Gastrocnemius medialis (tissue), 4 donors: ENCODE measurements around the gene SEMA5B. TPM values are rescaled to one million over a fixed set of nuclear protein-coding genes. Genes with fewer than 3 reads are reported as not detected.

Experiments
- ATAC-seq, 2 donors: fragments of 150-250 bp; one replicate each; pipeline ENCODE4 v1.9.1; 2016
- DNase-seq, 2 donors: peaks; one replicate each; pipeline ENCODE4 v3.0.0-alpha.2; 2019
- H3K27ac ChIP-seq, 4 donors: fragments of 200-600 bp; sonication (generic); 1 replicate in 1 of 4; 2 replicates in 3 of 4; pipeline ENCODE4 v1.5.1; 2016 to 2018; ENCODE audit warnings: mild to moderate bottlenecking in 2 of 4, moderate library complexity in 1 of 4
- H3K27me3 ChIP-seq, 3 donors: fragments of 200-600 bp; sonication (generic) in 2 of 3; 1 replicate in 1 of 3; 2 replicates in 2 of 3; pipeline versions ENCODE4 v1.5.1 to v1.6.0; 2016 to 2019; ENCODE audit warnings: mild to moderate bottlenecking in 1 of 3, moderate library complexity in 1 of 3
- H3K36me3 ChIP-seq, 2 donors: fragments of 200-600 bp; sonication (generic) in 1 of 2; one replicate each; pipeline ENCODE4 v1.5.1; 2017 to 2018
- H3K4me1 ChIP-seq, 2 donors: fragments of 200-600 bp; sonication (generic) in 1 of 2; one replicate each; pipeline ENCODE4 v1.5.1; 2016 to 2017; ENCODE audit warnings: mild to moderate bottlenecking in 2 of 2
- H3K4me3 ChIP-seq, 4 donors: fragments of 200-600 bp; sonication (generic) in 3 of 4; 1 replicate in 1 of 4; 2 replicates in 3 of 4; pipeline ENCODE4 v1.5.1; 2016 to 2019; ENCODE audit warnings: mild to moderate bottlenecking in 2 of 4
- H3K9me3 ChIP-seq, 3 donors: fragments of 200-600 bp; sonication (generic) in 2 of 3; 1 replicate in 1 of 3; 2 replicates in 2 of 3; pipeline ENCODE4 v1.5.1; 2016 to 2019
- POLR2A ChIP-seq, 2 donors: fragments of 450-650 bp; IDR thresholded peaks; one replicate each; pipeline ENCODE4 v1.6.1; 2017; ENCODE audit warnings: antibody characterized with exemption in 2 of 2, mild to moderate bottlenecking in 2 of 2, moderate library complexity in 2 of 2
- in situ Hi-C, 4 donors: fragments of 200-750 bp; cut with MboI; loops; one replicate each; pipeline versions ENCODE4 v1.15.0 to v1.8.0; 2017; ENCODE audit warnings: low sequenced_read_pairs in 4 of 4
- intact Hi-C: fragments of 100-400 bp; cut with DNase I; formaldehyde crosslinking; loops from one replicate; pipeline ENCODE4 v1.15.1; 2023; ENCODE audit warnings: low total_unique reads
- total RNA-seq, 4 donors: library from RNA; depleted of rRNA; stranded (reverse); fragments of >200 nt; gene quantifications; one replicate each; pipeline versions ENCODE4 v1.1.0 to v1.2.3, GENCODE V29; 2016
- TF ChIP-seq, protein P1 (sequence below), 5 experiments: fragments of 450-650 bp in 3 of 5; fragments of 200-600 bp in 2 of 5; sonication (generic) in 2 of 5; IDR thresholded peaks in 4 of 5; conservative IDR thresholded peaks in 1 of 5; 1 replicate in 4 of 5; 2 replicates in 1 of 5; pipeline ENCODE4 v1.5.1; 2016 to 2019; ENCODE audit warnings: antibody characterized with exemption in 5 of 5, mild to moderate bottlenecking in 3 of 5, moderate library complexity in 3 of 5

SEMA5B gene
- total RNA-seq, 4 donors from 2014 or later, result 0.10 to 0.26 TPM; not detected in 2

DNA sequence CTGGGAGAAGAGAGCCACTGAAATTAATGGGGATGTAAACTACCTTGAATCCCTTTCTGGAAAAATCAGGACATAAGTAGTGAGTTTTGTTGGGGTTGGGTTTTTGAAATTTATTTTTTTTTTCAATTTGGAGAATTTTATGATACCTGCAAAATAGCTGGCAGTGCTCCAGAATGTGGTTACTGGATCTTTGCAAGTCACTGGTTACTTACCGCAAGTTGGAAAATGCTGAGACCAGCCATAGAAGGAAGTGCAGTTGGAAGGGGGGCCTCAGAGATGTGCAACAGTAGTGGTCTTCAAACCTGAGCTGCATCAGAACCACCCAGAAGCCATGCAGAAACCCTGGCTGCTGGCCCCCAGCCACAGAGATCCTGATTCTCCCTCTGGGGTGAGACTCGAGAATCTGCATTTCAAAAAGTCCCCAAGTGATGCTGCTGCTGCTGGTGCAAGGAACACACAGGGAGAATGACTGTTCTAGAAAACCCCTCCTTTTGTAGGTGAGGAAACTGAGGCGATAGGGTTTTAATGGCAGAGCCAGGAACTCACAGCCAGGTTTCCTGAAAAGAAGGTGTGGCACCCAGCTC lies 39.7 kb downstream of the SEMA5B start:
- intact Hi-C loops, result no loop called here
- H3K4me1 ChIP-seq, result peaks cover 4 to 7% of the 10 kb centered on the region in 2 donors
- no peak overlapping the region for H3K27ac ChIP-seq
- in situ Hi-C loops, result no loop called here
- TF ChIP-seq POLR2A (IDR thresholded peaks at IDR 0.05), result no peak
- TF ChIP-seq, protein P1, sequence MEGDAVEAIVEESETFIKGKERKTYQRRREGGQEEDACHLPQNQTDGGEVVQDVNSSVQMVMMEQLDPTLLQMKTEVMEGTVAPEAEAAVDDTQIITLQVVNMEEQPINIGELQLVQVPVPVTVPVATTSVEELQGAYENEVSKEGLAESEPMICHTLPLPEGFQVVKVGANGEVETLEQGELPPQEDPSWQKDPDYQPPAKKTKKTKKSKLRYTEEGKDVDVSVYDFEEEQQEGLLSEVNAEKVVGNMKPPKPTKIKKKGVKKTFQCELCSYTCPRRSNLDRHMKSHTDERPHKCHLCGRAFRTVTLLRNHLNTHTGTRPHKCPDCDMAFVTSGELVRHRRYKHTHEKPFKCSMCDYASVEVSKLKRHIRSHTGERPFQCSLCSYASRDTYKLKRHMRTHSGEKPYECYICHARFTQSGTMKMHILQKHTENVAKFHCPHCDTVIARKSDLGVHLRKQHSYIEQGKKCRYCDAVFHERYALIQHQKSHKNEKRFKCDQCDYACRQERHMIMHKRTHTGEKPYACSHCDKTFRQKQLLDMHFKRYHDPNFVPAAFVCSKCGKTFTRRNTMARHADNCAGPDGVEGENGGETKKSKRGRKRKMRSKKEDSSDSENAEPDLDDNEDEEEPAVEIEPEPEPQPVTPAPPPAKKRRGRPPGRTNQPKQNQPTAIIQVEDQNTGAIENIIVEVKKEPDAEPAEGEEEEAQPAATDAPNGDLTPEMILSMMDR (IDR thresholded peaks at IDR 0.05 in 4 of 5, conservative IDR thresholded peaks at IDR 0.05 in 1 of 5), result no peak
- no peaks in the 10 kb centered on the region for H3K9me3 ChIP-seq
- DNase-seq, result no peak
- no peak overlapping the region for H3K4me3 ChIP-seq
- no peak for ATAC-seq
- peaks cover 36% of the 10 kb centered on the region in 3 donors for H3K27me3 ChIP-seq
- no peaks in the 10 kb centered on the region for H3K36me3 ChIP-seq

GRCh38 chr3:122987231-122987630 lies 40.3 kb downstream of the SEMA5B start:
- H3K4me1 ChIP-seq, result peaks cover 8 to 9% of the 10 kb centered on the region in 2 donors
- intact Hi-C loops, result no loop called here
- H3K4me3 ChIP-seq, result no peak overlapping the region
- no peak for ATAC-seq
- in situ Hi-C loops, result no loop called here
- no peak for DNase-seq
- TF ChIP-seq POLR2A (IDR thresholded peaks at IDR 0.05), result no peak
- TF ChIP-seq, protein P1 (IDR thresholded peaks at IDR 0.05 in 4 of 5, conservative IDR thresholded peaks at IDR 0.05 in 1 of 5), result no peak
- no peak overlapping the region for H3K27ac ChIP-seq
- no peaks in the 10 kb centered on the region for H3K9me3 ChIP-seq
- no peaks in the 10 kb centered on the region for H3K36me3 ChIP-seq
- peaks cover 36% of the 10 kb centered on the region in 3 donors for H3K27me3 ChIP-seq

DNA sequence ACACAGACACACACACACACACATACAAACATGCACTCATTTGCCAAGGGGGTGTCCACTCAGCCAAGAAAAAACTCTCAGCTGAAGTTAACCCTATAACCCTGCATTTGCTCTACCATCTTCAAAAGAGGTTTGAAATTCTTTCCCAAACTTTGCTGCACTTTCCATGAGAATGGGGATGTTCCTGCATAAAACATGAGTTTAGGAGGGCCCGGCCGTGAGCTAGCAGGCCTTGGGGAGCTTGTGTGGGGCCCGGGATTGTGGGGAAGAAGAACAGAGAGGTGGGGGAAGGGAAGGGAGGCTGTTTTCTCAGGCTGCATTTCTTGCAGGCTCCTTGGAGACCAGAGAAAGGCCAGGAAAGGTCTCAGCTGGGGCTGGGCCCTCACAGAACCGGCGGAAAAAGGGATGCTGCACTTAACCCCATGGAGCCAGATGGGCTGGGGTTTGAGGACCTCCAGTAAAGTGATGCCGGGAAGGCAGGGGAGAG lies 40.8 kb downstream of the SEMA5B start:
- in situ Hi-C loops, result no loop called here
- TF ChIP-seq, protein P1 (IDR thresholded peaks at IDR 0.05 in 4 of 5, conservative IDR thresholded peaks at IDR 0.05 in 1 of 5), result no peak
- TF ChIP-seq POLR2A (IDR thresholded peaks at IDR 0.05), result no peak
- Histone ChIP-seq H3K9me3 (no peaks in the 10 kb centered on the region), H3K4me1 (peaks cover 9 to 10% of the 10 kb centered on the region in 2 donors), H3K4me3 (no peak overlapping the region), H3K27ac (no peak overlapping the region), H3K36me3 (no peaks in the 10 kb centered on the region), H3K27me3 (peaks cover 36% of the 10 kb centered on the region in 3 donors)
- intact Hi-C loops, result no loop called here
- no peak for DNase-seq
- no peak for ATAC-seq

GRCh38 chr3:122985539-122985938 lies 42.0 kb downstream of the SEMA5B start:
- DNase-seq (no peak), ATAC-seq (no peak)
- Histone ChIP-seq H3K4me1 (peaks cover 9 to 10% of the 10 kb centered on the region in 2 donors), H3K36me3 (no peaks in the 10 kb centered on the region), H3K27me3 (peaks cover 24 to 28% (median 27%) of the 10 kb centered on the region in 3 donors), H3K9me3 (no peaks in the 10 kb centered on the region), H3K4me3 (no peak overlapping the region), H3K27ac (no peak overlapping the region)
- intact Hi-C loops, result no loop called here
- no peak for TF ChIP-seq POLR2A (IDR thresholded peaks at IDR 0.05)
- TF ChIP-seq, protein P1 (IDR thresholded peaks at IDR 0.05 in 4 of 5, conservative IDR thresholded peaks at IDR 0.05 in 1 of 5), result no peak
- in situ Hi-C loops, result no loop called here
